H1 (cell line): Measurements from ENCODE around the gene SMARCE1. TPM values are rescaled to one million over a fixed set of nuclear protein-coding genes. Genes with fewer than 3 reads are reported as not detected.

Experiments
- CTCF ChIA-PET: fragments of 300-600 bp; sonication (Branson Sonifier 250); formaldehyde crosslinking; loops from one replicate; lab custom pipeline; 2021; ENCODE audit not compliant: partially characterized antibody; lab: Charles Lee
- POLR2A ChIA-PET: fragments of 300-600 bp; sonication (Branson Sonifier 250); formaldehyde crosslinking; loops from one replicate; lab custom pipeline; 2021; ENCODE audit warnings: inconsistent platforms; ENCODE audit not compliant: partially characterized antibody; lab: Charles Lee
- DNase-seq, 2 experiments: peaks; one replicate each; pipeline versions ENCODE4 v3.0.0 to v3.0.0-alpha.2; 2010 to 2022; ENCODE audit warnings: low spot score in 2 of 2, low read depth in 1 of 2, mixed read lengths in 1 of 2
- FAIRE-seq: peaks from 2 replicates; lab custom pipeline; 2011; peaks lifted over from hg19 to GRCh38; lab: Jason Lieb, UNC
- H2AFZ ChIP-seq: 2 replicates; pipeline ENCODE4 v1.8.1; 2012; ENCODE audit warnings: low read length, inconsistent platforms
- H2AK5ac ChIP-seq: 2 replicates; pipeline ENCODE4 v1.6.1; 2013; ENCODE audit warnings: low read depth, low read length
- H2BK120ac ChIP-seq: replicated peaks from 2 replicates; pipeline ENCODE3; 2013; ENCODE audit warnings: low read depth, low read length, inconsistent platforms
- H2BK12ac ChIP-seq: 2 replicates; pipeline ENCODE4 v1.6.1; 2013; ENCODE audit warnings: low read depth, low read length
- H2BK15ac ChIP-seq: 2 replicates; pipeline ENCODE4 v1.6.1; 2013; ENCODE audit warnings: low read length
- H2BK20ac ChIP-seq: 2 replicates; pipeline ENCODE4 v1.6.1; 2013; ENCODE audit warnings: low read length
- H2BK5ac ChIP-seq: 2 replicates; pipeline ENCODE4 v1.6.1; 2013; ENCODE audit warnings: low read depth, low read length
- H3K14ac ChIP-seq: 2 replicates; pipeline ENCODE4 v1.6.1; 2013; ENCODE audit warnings: inconsistent platforms; ENCODE audit not compliant: insufficient read length
- H3K18ac ChIP-seq: 2 replicates; pipeline ENCODE4 v1.6.1; 2013; ENCODE audit warnings: low read length; ENCODE audit errors: extremely low read depth
- H3K23ac ChIP-seq: 2 replicates; pipeline ENCODE4 v1.6.1; 2013; ENCODE audit warnings: inconsistent platforms; ENCODE audit not compliant: insufficient read length
- H3K23me2 ChIP-seq: 2 replicates; pipeline ENCODE4 v1.6.1; 2013; ENCODE audit warnings: low read depth, low read length
- H3K27ac ChIP-seq: 2 replicates; pipeline ENCODE4 v1.6.1; 2011; ENCODE audit warnings: low read depth, low read length, inconsistent platforms
- H3K27me3 ChIP-seq, 4 experiments: replicated peaks in 1 of 4; 1 replicate in 1 of 4; 2 replicates in 3 of 4; pipeline versions ENCODE4 v1.6.1 to v1.8.1; 2011 to 2013; ENCODE audit warnings: low read length in 3 of 4, mild to moderate bottlenecking in 3 of 4, inconsistent platforms in 2 of 4, mixed read lengths in 2 of 4, moderate library complexity in 1 of 4; ENCODE audit not compliant: control insufficient read depth in 3 of 4, insufficient read depth in 3 of 4; ENCODE audit errors: extremely low read depth in 1 of 4
- H3K36me3 ChIP-seq, 4 experiments: 2 replicates each; pipeline versions ENCODE4 v1.6.1 to v1.8.1; 2011 to 2013; ENCODE audit warnings: mild to moderate bottlenecking in 4 of 4, low read length in 3 of 4, moderate library complexity in 2 of 4, control low read depth in 1 of 4, inconsistent platforms in 1 of 4; ENCODE audit not compliant: insufficient read depth in 4 of 4, control insufficient read depth in 2 of 4
- H3K4ac ChIP-seq: replicated peaks from 2 replicates; pipeline ENCODE3; 2013; ENCODE audit warnings: low read length, low read depth, mixed read lengths, inconsistent platforms; ENCODE audit not compliant: insufficient read length
- H3K4me1 ChIP-seq, 4 experiments: replicated peaks in 1 of 4; 1 replicate in 1 of 4; 2 replicates in 3 of 4; pipeline versions ENCODE4 v1.6.1 to v1.8.1; 2011 to 2013; ENCODE audit warnings: low read length in 3 of 4, inconsistent platforms in 2 of 4, mixed read lengths in 1 of 4; ENCODE audit not compliant: insufficient read depth in 4 of 4, control insufficient read depth in 3 of 4
- H3K4me2 ChIP-seq, 2 experiments: 2 replicates each; pipeline versions ENCODE4 v1.6.1 to v1.8.1; 2011 to 2013; ENCODE audit warnings: low read depth in 2 of 2, low read length in 2 of 2, control low read depth in 1 of 2, inconsistent platforms in 1 of 2, mild to moderate bottlenecking in 1 of 2; ENCODE audit not compliant: insufficient read depth in 1 of 2
- H3K4me3 ChIP-seq, 4 experiments: fragments of 200-600, 300-600 bp in 1 of 4; sonication (generic), shearing (Covaris generic), sonication (Bioruptor Twin) in 1 of 4; 2 replicates each; pipeline versions ENCODE4 v1.5.1 to v1.8.1; 2011 to 2016; ENCODE audit warnings: low read length in 4 of 4, low read depth in 3 of 4, control low read depth in 2 of 4, inconsistent platforms in 2 of 4, mild to moderate bottlenecking in 2 of 4, mixed read lengths in 1 of 4, moderate library complexity in 1 of 4; ENCODE audit not compliant: insufficient read depth in 2 of 4; ENCODE audit errors: extremely low read depth in 1 of 4
- H3K56ac ChIP-seq: replicated peaks from 2 replicates; pipeline ENCODE3; 2013; ENCODE audit warnings: low read depth, mild to moderate bottlenecking, mixed read lengths, low read length, inconsistent platforms; ENCODE audit not compliant: insufficient read length
- H3K79me1 ChIP-seq: 2 replicates; pipeline ENCODE4 v1.6.1; 2013; ENCODE audit warnings: low read depth, low read length, control low read depth
- H3K79me2 ChIP-seq, 2 experiments: 2 replicates each; pipeline versions ENCODE4 v1.6.1 to v1.8.1; 2012 to 2013; ENCODE audit warnings: low read length in 2 of 2, mild to moderate bottlenecking in 2 of 2, inconsistent platforms in 1 of 2; ENCODE audit not compliant: insufficient read depth in 2 of 2, control insufficient read depth in 1 of 2
- H3K9ac ChIP-seq, 4 experiments: replicated peaks in 1 of 4; 1 replicate in 1 of 4; 2 replicates in 3 of 4; pipeline versions ENCODE4 v1.6.1 to v1.8.1; 2011 to 2013; ENCODE audit warnings: low read depth in 3 of 4, low read length in 3 of 4, control low read depth in 2 of 4, mild to moderate bottlenecking in 2 of 4, moderate library complexity in 2 of 4, inconsistent platforms in 1 of 4; ENCODE audit errors: extremely low read depth in 1 of 4
- H3K9me3 ChIP-seq, 2 experiments: 2 replicates each; pipeline versions ENCODE4 v1.6.1 to v1.8.1; 2012 to 2013; ENCODE audit warnings: mild to moderate bottlenecking in 2 of 2, moderate library complexity in 2 of 2, control low read depth in 1 of 2, inconsistent platforms in 1 of 2, low read depth in 1 of 2, low read length in 1 of 2, mixed read lengths in 1 of 2; ENCODE audit not compliant: insufficient read depth in 2 of 2
- H4K20me1 ChIP-seq, 2 experiments: replicated peaks in 1 of 2; 2 replicates each; pipeline versions ENCODE3 to v1.8.1; 2011 to 2013; ENCODE audit warnings: inconsistent platforms in 2 of 2, low read length in 2 of 2, mild to moderate bottlenecking in 1 of 2; ENCODE audit not compliant: insufficient read depth in 2 of 2, control insufficient read depth in 1 of 2
- H4K5ac ChIP-seq: 2 replicates; pipeline ENCODE4 v1.6.1; 2013; ENCODE audit warnings: low read length, low read depth, mixed read lengths, inconsistent platforms; ENCODE audit not compliant: insufficient read length
- H4K8ac ChIP-seq: 2 replicates; pipeline ENCODE4 v1.8.0; 2013; ENCODE audit warnings: mild to moderate bottlenecking, moderate library complexity, low read length, inconsistent platforms; ENCODE audit not compliant: insufficient read depth; ENCODE audit errors: extremely low read depth
- H4K91ac ChIP-seq: replicated peaks from 2 replicates; pipeline ENCODE3; 2013; ENCODE audit warnings: low read length, mixed read lengths, inconsistent platforms; ENCODE audit not compliant: insufficient read length
- KDM5A ChIP-seq: fragments of 200-600 bp; IDR thresholded peaks from 2 replicates; pipeline ENCODE4 v1.7.1; 2012; ENCODE audit warnings: mild to moderate bottlenecking, low read length, inconsistent platforms, mixed read lengths
- TAF7 ChIP-seq: optimal IDR thresholded peaks from 2 replicates; pipeline ENCODE3; 2011; ENCODE audit warnings: low read depth, mild to moderate bottlenecking, inconsistent platforms, low read length, moderate library complexity, borderline replicate concordance
- WGBS, 2 experiments: shearing (Covaris generic) in 1 of 2; methylation state at CpG; one replicate each; pipeline versions ENCODE4 v1.1.6 to v1.1.7; 2013 to 2015; ENCODE audit warnings: low lambda C conversion rate in 2 of 2, mixed read lengths in 2 of 2, inconsistent platforms in 1 of 2, low coverage in 1 of 2, missing lambda C conversion rate in 1 of 2; ENCODE audit not compliant: insufficient replicate concordance in 2 of 2, insufficient coverage in 1 of 2, insufficient read length in 1 of 2; ENCODE audit errors: extremely low coverage in 1 of 2, missing lambda C conversion rate in 1 of 2; 5-methylcytosine and 5-hydroxymethylcytosine counted together
- polyA plus RNA-seq, 7 experiments: library from polyadenylated mRNA; depleted of rRNA in 3 of 7; stranded (reverse) in 5 of 7; unstranded in 2 of 7; fragments of >200 nt in 5 of 7; fragments of 200-250 nt in 2 of 7; gene quantifications; 1 replicate in 5 of 7; 2 replicates in 1 of 7; 4 replicates in 1 of 7; pipeline versions ENCODE4 v1.2.1 to v1.2.3, GENCODE V29; 2011 to 2013; ENCODE audit warnings: missing spikeins in 2 of 7, mixed read lengths in 2 of 7
- total RNA-seq: library from RNA; stranded (reverse); fragmentation: NEBNext Ultra II Directional; extraction: Animal tissue kit (Norgen Biotek cat#: 25700); gene quantifications from 2 replicates; pipeline ENCODE4 v1.2.1, GENCODE V29; 2021

Gene SMARCE1
- total and polyA plus RNA-seq, 2 of the 8 experiments (the other 6 are each of a cell fraction or from before 2014, with no cell fraction given), result 30.7 to 131 TPM

DNA sequence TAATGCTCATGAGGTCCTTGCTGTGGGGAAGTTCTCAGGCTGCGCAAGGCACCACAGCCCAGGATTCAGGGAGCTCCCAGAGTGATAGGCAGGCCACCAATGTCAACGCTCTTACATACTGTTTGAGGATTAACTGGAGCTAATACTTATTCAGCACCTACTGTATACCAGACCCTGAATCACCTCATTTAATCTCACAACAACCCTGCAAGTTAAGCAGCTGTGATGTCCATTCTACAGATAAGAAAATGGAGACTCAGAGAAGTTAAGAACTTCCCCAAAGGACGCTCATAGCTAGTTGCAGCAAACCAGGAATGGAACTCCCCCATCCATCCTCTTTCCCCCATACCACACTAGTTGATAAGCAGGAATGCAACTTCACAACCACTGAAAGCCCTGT, 56.9 kb downstream of the SMARCE1 start:
- DNase-seq, result no peak
- no peak overlapping the region for H3K4ac ChIP-seq
- H3K56ac ChIP-seq, result no peak overlapping the region
- no peak overlapping the region for H3K4me2 ChIP-seq
- H4K8ac ChIP-seq, result no peak overlapping the region
- no peaks in the 10 kb centered on the region for H4K20me1 ChIP-seq
- H3K4me1 ChIP-seq, result no peaks in the 10 kb centered on the region
- no peak overlapping the region for H2BK20ac ChIP-seq
- H3K79me2 ChIP-seq, result no peaks in the 10 kb centered on the region
- H3K23ac ChIP-seq, result no peak overlapping the region
- H3K14ac ChIP-seq, result no peak overlapping the region
- H3K79me1 ChIP-seq, result no peaks in the 10 kb centered on the region
- CTCF ChIA-PET, result interaction anchor here (0.6 to 1.6 kb wide), 5 partner anchors 10 to 141 kb away, joined by 3 to 5 read pairs (median 3); no protein-coding TSS in a partner anchor
- H2AK5ac ChIP-seq, result no peak overlapping the region
- H3K18ac ChIP-seq, result no peak overlapping the region
- H3K4me3 ChIP-seq, result no peak overlapping the region
- no peaks in the 10 kb centered on the region for H3K36me3 ChIP-seq
- POLR2A ChIA-PET, result no interaction called here
- no peak overlapping the region for H2BK12ac ChIP-seq
- H4K91ac ChIP-seq, result no peak overlapping the region
- 85% methylated on average over 3 of the region's 3 CpGs; no CpG with 5 or more reads in 1 of the 2 experiments for WGBS, 2 experiments
- H2BK120ac ChIP-seq, result no peak overlapping the region
- no peak for TF ChIP-seq KDM5A
- no peak for TF ChIP-seq TAF7
- no peak overlapping the region for H2BK5ac ChIP-seq
- H3K9me3 ChIP-seq, result no peaks in the 10 kb centered on the region
- no peaks in the 10 kb centered on the region for H3K23me2 ChIP-seq
- H4K5ac ChIP-seq, result no peak overlapping the region
- no peak overlapping the region for H3K9ac ChIP-seq
- FAIRE-seq, result no peak
- H2AFZ ChIP-seq, result no peak overlapping the region
- no peak overlapping the region for H2BK15ac ChIP-seq
- H3K27ac ChIP-seq, result no peak overlapping the region
- H3K27me3 ChIP-seq, result no peaks in the 10 kb centered on the region; a peak in 1 of 7 replicates
